Measurements from ENCODE around the gene SAP25. TPM values are rescaled to one million over a fixed set of nuclear protein-coding genes. Genes with fewer than 3 reads are reported as not detected.

The SAP25 gene
- total and polyA plus RNA-seq, 2 of the 8 experiments (the other 6 are each of a cell fraction or from before 2014, with no cell fraction given): 3.6 to 5.8 TPM

DNA sequence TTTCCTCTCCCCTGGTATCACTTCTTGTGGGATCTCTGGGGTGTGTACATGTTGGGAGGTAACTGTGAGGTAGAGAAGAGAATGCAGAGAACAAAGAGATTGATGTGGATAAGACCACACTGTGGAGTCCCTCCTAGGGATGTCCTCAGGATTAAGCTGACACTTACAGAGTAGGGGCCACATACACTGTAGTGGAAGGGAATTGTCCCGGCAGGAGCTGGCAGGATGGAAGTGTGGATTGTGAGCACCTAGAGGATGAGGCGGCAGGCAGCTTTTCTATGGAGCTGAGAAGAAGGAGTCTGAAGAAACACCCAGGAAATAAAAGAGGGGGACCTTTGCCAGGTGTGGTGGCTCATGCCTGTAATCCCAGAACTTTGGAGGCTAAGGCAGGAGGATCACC is 21.2 kb downstream of the SAP25 start:
- no peaks in the 10 kb centered on the region for H3K27me3 ChIP-seq (replicated peaks in 1 of 4; ENCODE audit: control insufficient read depth in 3 of 4, extremely low read depth in 1 of 4, insufficient read depth in 3 of 4, low read length in 3 of 4)
- FAIRE-seq: no peak
- peaks cover 2% of the 10 kb centered on the region; the same call in 1 of the 2 replicates for H3K79me1 ChIP-seq (ENCODE audit: low read depth, low read length)
- H3K4me2 ChIP-seq (ENCODE audit: insufficient read depth in 1 of 2, low read depth in 2 of 2, low read length in 2 of 2): no peak overlapping the region
- POLR2A ChIA-PET (ENCODE audit: partially characterized antibody): interaction anchor here (1.2 kb wide), 1 partner anchor 124 kb away, joined by 3 read pairs; the partner anchor contains the start of gene ZCWPW1
- H3K14ac ChIP-seq (ENCODE audit: insufficient read length): no peak overlapping the region
- H3K79me2 ChIP-seq (ENCODE audit: control insufficient read depth in 1 of 2, insufficient read depth in 2 of 2, low read length in 2 of 2): peaks cover 0 to 3% of the 10 kb centered on the region in 2 experiments; a peak in 2 of 4 replicates
- H3K56ac ChIP-seq (replicated peaks; ENCODE audit: insufficient read length, low read depth, low read length): no peak overlapping the region
- H2BK12ac ChIP-seq (ENCODE audit: low read depth, low read length): no peak overlapping the region
- DNase-seq (ENCODE audit: low read depth in 1 of 2, low spot score in 2 of 2): no peak
- H3K4me1 ChIP-seq (replicated peaks in 1 of 4; ENCODE audit: control insufficient read depth in 3 of 4, insufficient read depth in 4 of 4, low read length in 3 of 4): peaks cover 0 to under 1% (median 0%) of the 10 kb centered on the region in 4 experiments; a peak in 1 of 7 replicates
- CTCF ChIA-PET (ENCODE audit: partially characterized antibody): interaction anchor here (0.7 to 26.5 kb wide), 5 partner anchors 11 to 122 kb away, joined by 3 to 341 read pairs (median 3); no protein-coding TSS in a partner anchor
- H3K18ac ChIP-seq (ENCODE audit: extremely low read depth, low read length): no peak overlapping the region
- H2BK5ac ChIP-seq (ENCODE audit: low read depth, low read length): no peak overlapping the region
- H3K9ac ChIP-seq (replicated peaks in 1 of 4; ENCODE audit: extremely low read depth in 1 of 4, low read depth in 3 of 4, low read length in 3 of 4): no peak overlapping the region
- H2AFZ ChIP-seq (ENCODE audit: low read length): no peak overlapping the region
- H2BK20ac ChIP-seq (ENCODE audit: low read length): no peak overlapping the region
- no peak overlapping the region for H3K4me3 ChIP-seq (ENCODE audit: extremely low read depth in 1 of 4, insufficient read depth in 2 of 4, low read depth in 3 of 4, low read length in 4 of 4)
- no peak overlapping the region for H3K23ac ChIP-seq (ENCODE audit: insufficient read length)
- H3K27ac ChIP-seq (ENCODE audit: low read depth, low read length): no peak overlapping the region
- no peak overlapping the region for H2AK5ac ChIP-seq (ENCODE audit: low read depth, low read length)
- no peaks in the 10 kb centered on the region for H3K23me2 ChIP-seq (ENCODE audit: low read depth, low read length)
- no peak overlapping the region; the same call in 1 of the 2 replicates for H4K8ac ChIP-seq (ENCODE audit: extremely low read depth, insufficient read depth, low read length)
- H4K20me1 ChIP-seq (replicated peaks in 1 of 2; ENCODE audit: control insufficient read depth in 1 of 2, insufficient read depth in 2 of 2, low read length in 2 of 2): no peaks in the 10 kb centered on the region
- no peak overlapping the region for H4K5ac ChIP-seq (ENCODE audit: insufficient read length, low read depth, low read length)
- H3K4ac ChIP-seq (replicated peaks; ENCODE audit: insufficient read length, low read depth, low read length): no peak overlapping the region
- H2BK120ac ChIP-seq (replicated peaks; ENCODE audit: low read depth, low read length): no peak overlapping the region
- H4K91ac ChIP-seq (replicated peaks; ENCODE audit: insufficient read length, low read length): no peak overlapping the region
- WGBS, 2 experiments (ENCODE audit: extremely low coverage in 1 of 2, insufficient coverage in 1 of 2, insufficient read length in 1 of 2, insufficient replicate concordance in 2 of 2, low coverage in 1 of 2, low lambda C conversion rate in 2 of 2, missing lambda C conversion rate in 1 of 2): 93% methylated on average over 2 of the region's 2 CpGs; no CpG with 5 or more reads in 1 of the 2 experiments
- H3K36me3 ChIP-seq (ENCODE audit: control insufficient read depth in 2 of 4, insufficient read depth in 4 of 4, low read length in 3 of 4): peaks cover 6 to 24% (median 15%) of the 10 kb centered on the region in 4 experiments; a peak in 7 of 8 replicates
- H2BK15ac ChIP-seq (ENCODE audit: low read length): no peak overlapping the region
- no peaks in the 10 kb centered on the region for H3K9me3 ChIP-seq (ENCODE audit: insufficient read depth in 2 of 2, low read depth in 1 of 2, low read length in 1 of 2)
- no peak for TF ChIP-seq NANOG (IDR thresholded peaks at IDR 0.05; ENCODE audit: insufficient read depth, low read depth, low read length, poor library complexity, severe bottlenecking)
- no peak for TF ChIP-seq HDAC6 (IDR thresholded peaks at IDR 0.05; ENCODE audit: low read depth, low read length)
- TF ChIP-seq CTCF (IDR thresholded peaks at IDR 0.05; ENCODE audit: control extremely low read depth in 1 of 3, insufficient read depth in 1 of 3, low read depth in 1 of 3, low read length in 3 of 3): no peak
- no peak for TF ChIP-seq SIN3A (conservative IDR thresholded peaks at IDR 0.05 in 1 of 2, IDR thresholded peaks at IDR 0.05 in 1 of 2; ENCODE audit: low read depth in 1 of 2, low read length in 2 of 2)
- no peak for TF ChIP-seq SIX5 (IDR thresholded peaks at IDR 0.05; ENCODE audit: low read depth, low read length)
- no peak for TF ChIP-seq SAP30 (IDR thresholded peaks at IDR 0.05; ENCODE audit: insufficient read depth, insufficient replicate concordance, low read length)
- no peak for TF ChIP-seq CEBPB (IDR thresholded peaks at IDR 0.05; ENCODE audit: low read depth, low read length)
- TF ChIP-seq BRCA1 (IDR thresholded peaks at IDR 0.05; ENCODE audit: low read depth, low read length): no peak
- no peak for TF ChIP-seq KDM5A (IDR thresholded peaks at IDR 0.05; ENCODE audit: low read length)
- no peak for TF ChIP-seq POU5F1 (IDR thresholded peaks at IDR 0.05; ENCODE audit: low read depth, low read length)
- no peak for TF ChIP-seq FOSL1 (IDR thresholded peaks at IDR 0.05; ENCODE audit: insufficient read depth, low read depth, low read length)
